Mucosa of gallbladder (tissue), 1 donor: ENCODE measurements around the gene ANKRD13D. TPM values are rescaled to one million over a fixed set of nuclear protein-coding genes. Genes with fewer than 3 reads are reported as not detected.
"Not testable (repeated sequence)": the region's sequence is repeated elsewhere in the genome, so short reads cannot be mapped to it uniquely, and the experiment has no call there.

Source experiments
- DNase-seq: peaks from one replicate; pipeline ENCODE4 v3.0.0-alpha.2; 2020; ENCODE audit warnings: low spot score
- total RNA-seq: library from RNA; stranded (reverse); gene quantifications from one replicate; pipeline ENCODE4 v1.2.1, GENCODE V29; 2021
- donor health status: DM: no; HTN: no; CAD: no.

Gene ANKRD13D
- total RNA-seq = 80.5 TPM

- DNase-seq = no peak
Measured at GRCh38 chr11:67289226-67289650, at the start of gene ANKRD13D. Gene ANKRD13D, plus strand, starts transcription at chr11:67289303. Its CDS starts 158 bp downstream, at chr11:67289461.

- DNase-seq = peak; percentile 98
Measured at GRCh38 chr11:67239783-67240575, 49.1 kb upstream of the ANKRD13D start.

DNA sequence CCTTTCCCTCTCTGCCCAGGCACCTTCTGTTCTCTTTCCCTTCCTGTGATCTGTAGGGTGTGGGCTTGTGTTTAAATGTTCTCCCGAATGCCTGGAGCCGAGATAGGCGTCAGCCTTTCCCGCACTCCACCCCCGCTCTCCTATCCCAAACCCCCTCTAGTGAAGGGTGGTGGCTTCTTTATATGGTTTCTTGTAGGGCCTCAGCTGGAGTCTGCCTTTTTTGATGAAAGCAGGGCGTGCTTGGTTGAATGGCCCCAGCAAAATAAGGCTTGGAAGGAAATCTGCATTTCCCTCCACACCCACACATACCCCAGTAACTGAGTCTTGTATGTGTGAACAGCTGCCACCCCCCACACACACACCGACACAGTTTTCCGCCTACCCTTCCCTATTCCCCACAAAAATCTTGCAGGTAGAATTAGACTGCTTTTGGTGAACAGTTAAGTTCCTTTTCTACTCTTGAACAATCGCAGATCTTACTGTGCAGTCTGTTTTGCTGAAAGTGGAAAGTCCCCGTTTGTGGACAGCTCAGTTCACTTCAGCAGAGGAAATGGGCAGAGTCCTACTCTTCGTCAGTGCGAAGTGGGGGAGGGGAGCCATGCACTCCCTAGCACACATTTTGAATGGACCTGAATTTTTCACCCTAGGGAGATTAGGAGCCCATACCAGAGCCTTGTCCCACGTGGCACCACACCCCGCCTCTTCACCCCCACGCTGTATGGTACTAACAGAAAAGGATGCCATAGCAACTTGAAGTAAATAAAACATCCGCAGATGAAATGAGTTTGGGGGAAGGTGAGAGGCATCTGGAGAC, 48.3 kb upstream of the ANKRD13D start:
- DNase-seq = peak; percentile 65

DNA sequence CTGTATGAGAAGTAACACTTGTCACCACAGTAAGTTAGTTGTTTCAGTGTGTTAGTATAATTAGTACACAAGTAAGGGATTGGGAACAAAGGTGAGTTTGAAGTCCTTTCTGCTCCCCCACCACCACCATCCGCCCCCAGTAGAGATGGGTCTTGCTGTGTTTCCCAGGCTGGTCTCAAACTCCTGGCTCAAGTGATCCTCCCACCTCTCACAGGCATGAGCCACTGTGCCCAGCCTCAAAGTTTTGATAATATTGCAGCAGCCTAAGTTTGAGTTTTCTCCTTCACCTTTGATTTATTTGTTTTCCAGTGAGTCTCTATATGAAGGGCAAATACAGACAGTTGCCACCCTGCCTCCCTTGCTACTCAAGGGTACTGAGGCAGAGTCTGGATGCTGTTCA, 46.6 kb upstream of the ANKRD13D start:
- no peak for DNase-seq

GRCh38 chr11:67243051-67243450, 46.1 kb upstream of the ANKRD13D start:
- no peak for DNase-seq

- DNase-seq = no peak
Measured at GRCh38 chr11:67245046-67245445, 44.1 kb upstream of the ANKRD13D start.

DNA sequence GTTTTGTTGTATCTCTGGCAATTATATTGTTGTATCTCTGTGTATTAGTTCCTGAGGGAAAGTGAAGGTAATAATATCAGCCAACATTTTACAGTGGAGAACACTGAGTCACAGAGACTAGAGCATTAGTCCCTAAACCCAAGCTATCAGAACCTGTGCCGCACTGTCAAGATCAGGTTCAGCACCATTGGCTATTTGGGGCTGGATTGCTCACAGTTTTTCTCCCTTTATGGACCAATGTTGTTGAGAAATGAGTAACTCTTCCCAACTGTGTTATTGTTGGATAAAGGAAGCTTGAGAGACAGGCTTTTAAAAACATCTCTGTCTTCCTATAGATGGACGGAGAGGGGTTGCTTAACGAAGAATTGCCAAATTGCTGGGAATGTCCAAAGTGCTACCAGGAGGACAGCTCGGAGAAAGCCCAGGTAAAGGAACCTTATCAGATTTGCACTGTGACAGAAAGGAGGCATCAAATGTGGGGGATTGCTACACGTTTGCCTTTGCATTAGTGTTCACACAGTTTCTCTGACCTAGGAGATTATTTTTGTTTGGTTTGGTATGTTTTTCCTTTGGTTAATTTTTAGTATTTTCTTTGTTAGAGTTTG, 41.1 kb upstream of the ANKRD13D start:
- no peak for DNase-seq

- DNase-seq = no peak
Measured at GRCh38 chr11:67248653-67249052, 40.5 kb upstream of the ANKRD13D start.

GRCh38 chr11:67250059-67251043, 38.8 kb upstream of the ANKRD13D start:
- no peak for DNase-seq

DNA sequence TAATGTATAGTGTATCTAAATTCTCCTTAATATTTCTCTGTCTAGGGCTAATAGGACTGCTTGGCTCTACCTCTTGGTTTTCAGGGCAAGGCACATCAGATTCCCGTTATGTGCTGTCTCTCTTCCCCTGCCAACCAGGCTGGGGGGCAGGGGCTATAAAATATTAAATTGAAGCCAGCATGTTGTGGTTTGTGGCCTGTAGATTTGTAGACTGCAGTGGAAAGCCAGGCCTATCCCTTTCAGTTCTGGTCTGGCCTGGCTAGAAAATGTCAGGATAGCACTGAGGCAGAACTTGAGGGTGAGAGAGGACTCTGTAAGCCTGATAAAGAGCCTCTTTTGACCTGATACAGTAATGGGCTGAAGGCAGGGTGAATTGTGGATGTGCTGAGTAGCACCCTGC, 37.3 kb upstream of the ANKRD13D start:
- no peak for DNase-seq

DNA sequence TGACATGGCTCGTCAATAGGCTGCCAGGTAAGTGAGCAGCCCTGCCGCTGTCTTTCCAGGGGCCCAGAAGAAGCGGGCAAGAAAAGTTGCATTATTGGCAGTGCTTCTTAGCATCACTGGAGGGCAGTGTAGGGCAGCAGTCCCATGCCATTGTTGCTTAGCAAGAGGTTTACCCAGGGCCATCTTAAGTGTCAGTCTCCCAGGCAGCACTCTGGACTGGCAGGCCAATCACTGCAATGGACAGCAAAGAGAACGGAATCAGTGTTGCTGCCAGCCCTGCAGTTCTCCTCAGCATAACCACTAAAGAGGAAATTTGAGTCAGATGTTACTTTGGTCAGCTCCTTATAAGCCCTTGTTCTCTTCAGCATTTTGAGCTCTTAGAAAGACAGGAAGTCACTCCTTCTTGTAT, 36.3 kb upstream of the ANKRD13D start:
- DNase-seq = peak; percentile 46

DNA sequence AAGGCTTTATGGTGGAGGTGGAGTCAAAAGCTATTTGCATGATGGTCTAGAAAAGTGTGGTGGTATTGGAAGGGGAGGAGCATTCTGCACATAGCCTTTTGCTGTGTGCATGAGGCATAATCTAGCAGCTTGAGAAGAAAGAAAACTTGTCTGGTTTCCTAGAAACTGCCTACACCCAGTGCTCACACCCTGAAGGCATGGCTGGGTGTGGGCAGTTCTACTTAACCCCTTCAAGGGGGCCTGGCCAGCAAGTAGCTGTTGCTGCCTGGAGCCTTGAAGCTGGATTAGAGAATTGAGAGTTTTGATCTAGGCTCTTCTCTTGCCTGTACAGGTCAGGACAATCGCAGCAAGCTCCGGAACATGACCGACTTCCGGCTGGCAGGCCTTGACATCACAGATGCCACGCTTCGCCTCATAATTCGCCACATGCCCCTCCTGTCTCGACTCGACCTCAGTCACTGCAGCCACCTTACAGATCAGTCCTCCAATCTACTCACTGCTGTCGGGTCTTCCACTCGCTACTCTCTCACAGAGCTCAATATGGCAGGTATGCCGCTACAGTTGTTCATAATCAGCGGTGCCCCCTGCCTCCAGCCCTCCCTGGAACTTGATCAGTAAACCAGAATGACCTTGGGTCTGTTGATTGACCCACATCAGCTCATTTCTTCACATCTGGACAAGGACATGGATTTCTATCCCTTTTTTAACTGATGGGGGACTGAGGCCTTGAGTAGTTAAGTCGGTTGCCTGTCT, 35.1 kb upstream of the ANKRD13D start:
- DNase-seq = no peak

DNA sequence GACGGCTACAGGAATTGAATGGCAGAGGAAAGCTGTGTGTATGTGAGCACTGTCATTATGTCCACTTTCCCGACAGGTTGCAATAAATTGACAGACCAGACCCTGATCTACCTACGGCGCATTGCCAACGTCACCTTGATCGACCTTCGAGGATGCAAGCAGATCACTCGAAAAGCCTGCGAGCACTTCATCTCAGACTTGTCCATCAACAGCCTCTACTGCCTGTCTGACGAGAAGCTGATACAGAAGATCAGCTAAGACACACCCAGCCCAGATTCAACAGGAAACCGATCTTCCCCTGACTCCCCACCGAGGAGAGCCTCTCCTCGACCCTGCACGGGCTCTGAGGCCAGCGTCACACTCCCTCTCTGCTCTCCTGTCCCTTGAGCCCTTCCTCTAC, 34.3 kb upstream of the ANKRD13D start:
- DNase-seq = no peak

GRCh38 chr11:67255353-67255752, 33.8 kb upstream of the ANKRD13D start:
- no peak for DNase-seq

DNA sequence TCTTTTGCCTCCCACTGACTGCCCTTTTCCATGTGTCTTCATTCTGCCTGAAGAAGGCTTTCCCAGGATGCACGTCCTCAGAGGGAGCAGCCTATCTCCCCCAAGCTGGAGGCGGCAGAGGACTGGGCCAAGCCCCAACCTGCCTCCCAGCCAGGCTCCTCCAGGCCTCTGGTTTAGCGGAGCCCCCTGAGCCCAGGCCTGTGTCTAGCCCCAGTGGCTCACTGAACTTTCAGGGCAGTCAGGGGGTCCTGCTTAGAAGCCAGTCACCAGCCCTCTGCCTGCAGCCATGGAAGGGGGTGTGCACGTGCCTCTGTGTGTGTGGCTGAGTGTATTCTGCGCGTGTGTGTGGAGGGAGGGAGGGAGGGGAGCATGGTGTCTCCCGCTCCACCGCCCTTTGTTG, 33.2 kb upstream of the ANKRD13D start:
- DNase-seq = no peak

DNA sequence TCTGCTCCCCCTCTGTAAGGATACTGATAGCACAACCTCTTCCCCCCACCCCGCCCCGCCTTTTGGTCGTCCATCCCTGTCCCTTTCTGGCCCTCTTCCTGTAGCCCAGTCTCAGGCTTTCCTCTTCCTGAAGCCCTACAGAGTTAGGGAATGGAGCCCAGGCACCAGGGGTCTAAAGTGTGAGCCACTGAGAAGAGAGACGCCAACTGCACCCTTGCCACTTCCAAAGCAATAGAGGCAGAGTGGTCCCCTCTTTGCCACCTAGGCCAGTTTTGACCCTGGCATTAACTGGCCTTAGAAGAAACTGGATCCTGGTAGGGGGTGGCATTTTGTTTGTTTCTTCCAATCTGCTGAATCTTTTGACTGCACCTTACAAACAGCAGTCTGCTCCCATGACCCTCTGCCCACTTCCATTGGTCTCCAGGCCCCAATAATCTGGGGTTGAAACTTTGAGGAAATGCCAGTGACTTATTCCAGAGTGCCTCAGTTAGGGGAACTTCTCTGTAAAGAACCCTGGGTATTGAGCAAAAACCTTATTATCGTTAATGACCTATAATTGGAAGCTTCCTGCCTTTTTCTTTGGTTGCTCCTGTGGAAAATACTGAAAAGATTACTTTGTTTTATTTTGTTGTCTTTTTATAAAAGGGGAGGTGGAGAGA, 32.5 kb upstream of the ANKRD13D start:
- DNase-seq = no peak

- no peak for DNase-seq
Measured at GRCh38 chr11:67260406-67260805, 28.7 kb upstream of the ANKRD13D start.

- DNase-seq = not testable (repeated sequence)
Measured at GRCh38 chr11:67260885-67261639, 28.0 kb upstream of the ANKRD13D start.

GRCh38 chr11:67261640-67261945, 27.5 kb upstream of the ANKRD13D start:
- DNase-seq = no peak
